ENCODE results near the gene ELP4.
"Not testable (repeated sequence)": the region's sequence is repeated elsewhere in the genome, so short reads cannot be mapped to it uniquely, and the experiment has no call there.

ELP4 gene

GRCh38 chr11:31555938-31556337, 46.4 kb downstream of the ELP4 start:
- TF ChIP-seq CTCF (IDR thresholded peaks at IDR 0.05), result no peak

GRCh38 chr11:31558001-31558400, 48.4 kb downstream of the ELP4 start:
- H3K4me3 ChIP-seq (ENCODE audit: low read depth in 1 of 2, low read length in 1 of 2), result no peak overlapping the region
- H3K36me3 ChIP-seq, result no peaks in the 10 kb centered on the region
- no peaks in the 10 kb centered on the region for H3K9me3 ChIP-seq
- no peak overlapping the region for H3K27ac ChIP-seq
- no peak for TF ChIP-seq CTCF (IDR thresholded peaks at IDR 0.05)
- H3K27me3 ChIP-seq, result no peaks in the 10 kb centered on the region
- H3K4me1 ChIP-seq (ENCODE audit: control insufficient read depth in 1 of 2, insufficient read depth in 1 of 2, low read depth in 1 of 2, low read length in 1 of 2), result no peaks in the 10 kb centered on the region

More at GRCh38 chr11:31555938-31556337, 46.4 kb downstream of the ELP4 start:
- H3K27me3 ChIP-seq, result no peaks in the 10 kb centered on the region
- H3K4me3 ChIP-seq (ENCODE audit: low read depth in 1 of 2, low read length in 1 of 2), result no peak overlapping the region
- no peaks in the 10 kb centered on the region for H3K4me1 ChIP-seq (ENCODE audit: control insufficient read depth in 1 of 2, insufficient read depth in 1 of 2, low read depth in 1 of 2, low read length in 1 of 2)
- no peak overlapping the region for H3K27ac ChIP-seq
- H3K36me3 ChIP-seq, result no peaks in the 10 kb centered on the region
- H3K9me3 ChIP-seq, result no peaks in the 10 kb centered on the region

- no peaks in the 10 kb centered on the region for H3K9me3 ChIP-seq
- no peaks in the 10 kb centered on the region for H3K36me3 ChIP-seq
- H3K4me1 ChIP-seq (ENCODE audit: control insufficient read depth in 1 of 2, insufficient read depth in 1 of 2, low read depth in 1 of 2, low read length in 1 of 2), result no peaks in the 10 kb centered on the region
- no peak for TF ChIP-seq CTCF (IDR thresholded peaks at IDR 0.05)
- no peak overlapping the region for H3K27ac ChIP-seq
- H3K4me3 ChIP-seq (ENCODE audit: low read depth in 1 of 2, low read length in 1 of 2), result no peak overlapping the region
- H3K27me3 ChIP-seq, result no peaks in the 10 kb centered on the region
Measured at GRCh38 chr11:31560842-31561476, 51.4 kb downstream of the ELP4 start.

- H3K4me3 ChIP-seq (ENCODE audit: low read depth in 1 of 2, low read length in 1 of 2); H3K4me1 ChIP-seq (ENCODE audit: control insufficient read depth in 1 of 2, insufficient read depth in 1 of 2, low read depth in 1 of 2, low read length in 1 of 2); H3K36me3 ChIP-seq; H3K27me3 ChIP-seq; H3K9me3 ChIP-seq; H3K27ac ChIP-seq: not testable (repeated sequence)
Measured at GRCh38 chr11:31564517-31564916, 55.0 kb downstream of the ELP4 start.

GRCh38 chr11:31574133-31574532, 64.6 kb downstream of the ELP4 start:
- not testable (repeated sequence) for H3K9me3 ChIP-seq; H3K4me3 ChIP-seq (ENCODE audit: low read depth in 1 of 2, low read length in 1 of 2); H3K27me3 ChIP-seq; H3K27ac ChIP-seq; H3K36me3 ChIP-seq; H3K4me1 ChIP-seq (ENCODE audit: control insufficient read depth in 1 of 2, insufficient read depth in 1 of 2, low read depth in 1 of 2, low read length in 1 of 2)

- not testable (repeated sequence) for H3K4me1 ChIP-seq (ENCODE audit: control insufficient read depth in 1 of 2, insufficient read depth in 1 of 2, low read depth in 1 of 2, low read length in 1 of 2); H3K27ac ChIP-seq; H3K36me3 ChIP-seq; H3K27me3 ChIP-seq; H3K4me3 ChIP-seq (ENCODE audit: low read depth in 1 of 2, low read length in 1 of 2); H3K9me3 ChIP-seq
Measured at GRCh38 chr11:31575764-31576163, 66.2 kb downstream of the ELP4 start.

- not testable (repeated sequence) for H3K27me3 ChIP-seq; H3K4me3 ChIP-seq (ENCODE audit: low read depth in 1 of 2, low read length in 1 of 2); H3K4me1 ChIP-seq (ENCODE audit: control insufficient read depth in 1 of 2, insufficient read depth in 1 of 2, low read depth in 1 of 2, low read length in 1 of 2); H3K36me3 ChIP-seq; H3K27ac ChIP-seq; H3K9me3 ChIP-seq
Measured at GRCh38 chr11:31579412-31579811, 69.8 kb downstream of the ELP4 start.

GRCh38 chr11:31582697-31583096, 73.1 kb downstream of the ELP4 start:
- H3K4me3 ChIP-seq (ENCODE audit: low read depth in 1 of 2, low read length in 1 of 2), result no peak overlapping the region
- no peaks in the 10 kb centered on the region for H3K27me3 ChIP-seq
- no peaks in the 10 kb centered on the region for H3K36me3 ChIP-seq
- no peak for TF ChIP-seq CTCF (IDR thresholded peaks at IDR 0.05)
- H3K9me3 ChIP-seq, result no peaks in the 10 kb centered on the region
- no peak overlapping the region for H3K27ac ChIP-seq
- H3K4me1 ChIP-seq (ENCODE audit: control insufficient read depth in 1 of 2, insufficient read depth in 1 of 2, low read depth in 1 of 2, low read length in 1 of 2), result no peaks in the 10 kb centered on the region

All from neutrophil (primary cell).